Brain microvascular endothelial cell (primary cell): ENCODE results near the gene POLR1A.

ENCODE experiments used
- DNase-seq: peaks from one replicate; pipeline ENCODE4 v3.0.0-alpha.2; 2020
- H3K27ac ChIP-seq: fragments of 250-450 bp; sonication (Bioruptor Pico); 2 replicates; pipeline ENCODE4 v1.5.1; 2020; ENCODE audit warnings: mild to moderate bottlenecking, moderate library complexity
- H3K27me3 ChIP-seq: fragments of 250-450 bp; sonication (Bioruptor Pico); replicated peaks from 2 replicates; pipeline ENCODE4 v1.5.1; 2020; ENCODE audit warnings: mild to moderate bottlenecking
- H3K36me3 ChIP-seq: fragments of 250-450 bp; sonication (Bioruptor Pico); replicated peaks from 2 replicates; pipeline ENCODE4 v1.5.1; 2020; ENCODE audit warnings: mild to moderate bottlenecking
- H3K4me3 ChIP-seq: 2 replicates; pipeline ENCODE4 v1.5.1; 2011; ENCODE audit warnings: low read depth, mild to moderate bottlenecking, control low read depth, low read length, moderate library complexity
- CTCF ChIP-seq: IDR thresholded peaks from 2 replicates; pipeline ENCODE4 v1.5.1; 2011; ENCODE audit warnings: low read depth, mild to moderate bottlenecking, moderate library complexity, low read length, control low read depth, inconsistent platforms; ENCODE audit errors: missing control alignments
- in situ Hi-C: cut with HindIII; loops from 2 replicates; pipeline ENCODE4 v1.10.0; 2017; ENCODE audit warnings: low sequenced_read_pairs, low pct_ligation_motif_present

POLR1A gene

GRCh38 chr2:86105969-86106945 is 571 bp upstream of the POLR1A start, which contains the start of gene PTCD3:
PTCD3 (plus strand) TSS chr2:86106235; CDS start chr2:86106248, 13 bp downstream.
- Histone ChIP-seq H3K4me3 (peak within 1 kb of the TSS; percentile 70), H3K27me3 (no peaks in the 10 kb centered on the region), H3K36me3 (peaks cover 10% of the 10 kb centered on the region), H3K27ac (peak within 1 kb of the TSS; percentile 94)
- DNase-seq = peak; percentile 95
- in situ Hi-C loops = no loop called here
- TF ChIP-seq CTCF = no peak

GRCh38 chr2:86102157-86102556 is 3.5 kb downstream of the POLR1A start:
- no peak for DNase-seq
- Histone ChIP-seq H3K36me3 (peaks cover 27% of the 10 kb centered on the region), H3K27me3 (no peaks in the 10 kb centered on the region), H3K4me3 (no peak overlapping the region), H3K27ac (no peak overlapping the region)
- in situ Hi-C loops = no loop called here
- TF ChIP-seq CTCF = no peak

- H3K27ac ChIP-seq = no peak overlapping the region
- DNase-seq = no peak
- H3K36me3 ChIP-seq = peaks cover 39% of the 10 kb centered on the region
- in situ Hi-C loops = no loop called here
- H3K4me3 ChIP-seq = no peak overlapping the region
- H3K27me3 ChIP-seq = no peaks in the 10 kb centered on the region
- no peak for TF ChIP-seq CTCF
These were observed 7.8 kb downstream of the POLR1A start for GRCh38 chr2:86097913-86098312.

- TF ChIP-seq CTCF = no peak
- in situ Hi-C loops = no loop called here
- Histone ChIP-seq H3K36me3 (peaks cover 37% of the 10 kb centered on the region), H3K4me3 (no peak overlapping the region), H3K27ac (no peak overlapping the region), H3K27me3 (no peaks in the 10 kb centered on the region)
- no peak for DNase-seq
These were observed 8.4 kb downstream of the POLR1A start for GRCh38 chr2:86097114-86097896.

GRCh38 chr2:86094229-86094628 is 11.5 kb downstream of the POLR1A start:
- no peak for TF ChIP-seq CTCF
- H3K4me3 ChIP-seq = no peak overlapping the region
- no peak for DNase-seq
- no peak overlapping the region for H3K27ac ChIP-seq
- H3K36me3 ChIP-seq = peaks cover 37% of the 10 kb centered on the region
- in situ Hi-C loops = no loop called here
- H3K27me3 ChIP-seq = no peaks in the 10 kb centered on the region
